22Rv1 (cell line): ENCODE data around the gene THEMIS.

Source experiments
- CTCF ChIP-seq: fragments of 450-650 bp; IDR thresholded peaks from 2 replicates; pipeline ENCODE4 v1.5.1; 2017; ENCODE audit warnings: mild to moderate bottlenecking
- ZFX ChIP-seq: fragments of 450-650 bp; IDR thresholded peaks from 2 replicates; pipeline ENCODE4 v1.6.1; 2017; ENCODE audit warnings: antibody characterized with exemption, borderline replicate concordance

DNA sequence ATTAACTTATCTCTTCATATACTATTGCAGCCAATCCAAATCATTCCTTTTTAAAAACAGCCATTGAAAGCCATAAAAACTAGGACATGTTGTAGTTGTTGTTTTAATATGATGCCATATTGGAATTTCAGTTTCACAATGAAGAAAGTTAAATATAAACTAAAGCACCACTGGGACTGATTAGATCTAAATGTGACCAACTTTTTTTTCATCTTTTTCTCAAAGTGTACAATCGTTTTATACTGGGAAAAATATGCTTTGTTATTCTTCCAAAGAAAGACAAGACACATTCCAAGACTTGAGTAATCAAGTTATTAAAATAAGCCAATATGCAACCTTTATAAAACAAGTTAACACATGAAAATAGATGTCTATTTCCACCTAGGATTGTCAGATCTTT, 68.5 kb downstream of the THEMIS start:
- TF ChIP-seq CTCF (no peak), ZFX (no peak)
